ENCODE data around the gene OPA1.

Gene OPA1

GRCh38 chr3:193742628-193743027 lies 149.6 kb downstream of the OPA1 start:
- no peak for DNase-seq

DNA sequence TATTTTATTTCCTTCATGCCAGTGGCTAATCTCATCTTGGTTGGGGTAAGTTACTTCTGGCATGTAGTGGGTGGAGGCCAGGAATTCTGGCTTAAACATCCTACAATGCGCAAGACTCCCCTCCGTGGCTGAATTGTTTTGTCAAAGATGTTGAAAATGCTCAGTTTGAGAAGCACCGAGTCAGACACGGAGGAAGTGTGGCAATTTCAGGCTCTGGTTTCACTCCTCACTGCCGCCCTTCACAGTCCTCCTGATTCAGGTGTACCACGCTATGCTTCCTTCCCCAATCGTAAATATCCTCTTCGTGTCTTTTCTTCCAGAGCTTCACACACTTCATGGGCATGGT lies 150.7 kb downstream of the OPA1 start:
- DNase-seq = no peak

DNA sequence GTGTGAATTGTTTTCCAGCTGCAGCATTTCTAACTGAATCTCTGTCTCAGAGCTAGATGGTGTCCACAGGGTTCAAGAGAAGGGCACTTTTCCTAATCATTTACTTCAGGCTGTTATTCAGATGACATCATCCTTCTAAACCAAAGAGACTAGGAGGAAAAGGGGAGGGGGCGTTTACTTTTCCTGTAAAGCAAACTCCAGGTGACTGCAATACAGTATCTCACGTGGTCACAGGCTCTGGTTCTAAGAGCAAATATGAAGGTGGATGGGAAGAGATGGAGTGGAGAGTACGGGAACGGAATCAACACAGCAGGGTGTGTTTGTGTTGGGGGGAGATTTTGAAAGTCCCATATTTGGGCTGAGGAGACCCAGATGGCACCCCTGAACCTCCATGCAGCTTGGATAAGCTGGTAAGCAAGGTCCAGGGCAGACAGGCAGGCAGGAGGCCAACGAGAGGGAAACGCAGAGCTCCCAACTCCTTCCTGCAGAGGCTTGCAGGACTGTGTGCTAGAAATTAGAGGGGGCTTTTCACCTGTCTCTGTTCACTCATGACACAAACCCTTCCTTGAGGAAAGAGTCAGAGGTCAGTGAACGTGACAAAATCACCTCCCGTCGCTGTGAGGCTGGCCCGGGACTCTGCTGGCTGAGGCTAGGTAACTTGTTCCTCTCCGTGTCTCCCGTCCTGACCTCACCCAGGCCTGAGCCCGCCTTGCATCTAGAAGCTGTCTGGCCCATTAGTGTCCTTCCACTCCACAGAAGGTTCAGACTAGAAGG lies 151.2 kb downstream of the OPA1 start:
- no peak for DNase-seq

- no peak for DNase-seq
Observed at GRCh38 chr3:193744822-193745684, 152.0 kb downstream of the OPA1 start.

DNA sequence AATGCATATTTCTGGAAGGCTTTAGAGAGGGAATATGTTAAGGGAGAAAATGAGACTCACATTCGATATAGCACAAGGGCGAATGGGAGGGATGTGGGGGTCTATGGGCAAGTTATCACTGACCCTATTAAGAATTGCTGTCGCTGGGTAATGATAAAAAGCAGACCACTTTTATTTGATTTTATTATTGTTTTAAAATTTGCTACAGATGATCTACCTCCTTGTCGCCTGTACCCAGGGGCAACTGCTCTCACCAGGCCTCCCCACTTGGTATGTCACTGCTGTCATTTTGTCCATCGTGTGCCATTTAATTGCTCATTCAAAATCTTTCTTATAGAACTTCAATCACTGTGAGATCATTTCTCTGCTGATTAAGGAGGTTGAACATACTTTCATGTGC lies 153.8 kb downstream of the OPA1 start:
- DNase-seq = no peak

Measured in activated gamma-delta T cell treated with Interleukin-2 at 50 U/mL for 16 hours (primary cell).